ENCODE results near the gene BICC1. TPM values are rescaled to one million over a fixed set of nuclear protein-coding genes. Genes with fewer than 3 reads are reported as not detected.

BICC1 gene
- total RNA-seq, 1 donor from 2014 or later: 41.0 TPM

DNA sequence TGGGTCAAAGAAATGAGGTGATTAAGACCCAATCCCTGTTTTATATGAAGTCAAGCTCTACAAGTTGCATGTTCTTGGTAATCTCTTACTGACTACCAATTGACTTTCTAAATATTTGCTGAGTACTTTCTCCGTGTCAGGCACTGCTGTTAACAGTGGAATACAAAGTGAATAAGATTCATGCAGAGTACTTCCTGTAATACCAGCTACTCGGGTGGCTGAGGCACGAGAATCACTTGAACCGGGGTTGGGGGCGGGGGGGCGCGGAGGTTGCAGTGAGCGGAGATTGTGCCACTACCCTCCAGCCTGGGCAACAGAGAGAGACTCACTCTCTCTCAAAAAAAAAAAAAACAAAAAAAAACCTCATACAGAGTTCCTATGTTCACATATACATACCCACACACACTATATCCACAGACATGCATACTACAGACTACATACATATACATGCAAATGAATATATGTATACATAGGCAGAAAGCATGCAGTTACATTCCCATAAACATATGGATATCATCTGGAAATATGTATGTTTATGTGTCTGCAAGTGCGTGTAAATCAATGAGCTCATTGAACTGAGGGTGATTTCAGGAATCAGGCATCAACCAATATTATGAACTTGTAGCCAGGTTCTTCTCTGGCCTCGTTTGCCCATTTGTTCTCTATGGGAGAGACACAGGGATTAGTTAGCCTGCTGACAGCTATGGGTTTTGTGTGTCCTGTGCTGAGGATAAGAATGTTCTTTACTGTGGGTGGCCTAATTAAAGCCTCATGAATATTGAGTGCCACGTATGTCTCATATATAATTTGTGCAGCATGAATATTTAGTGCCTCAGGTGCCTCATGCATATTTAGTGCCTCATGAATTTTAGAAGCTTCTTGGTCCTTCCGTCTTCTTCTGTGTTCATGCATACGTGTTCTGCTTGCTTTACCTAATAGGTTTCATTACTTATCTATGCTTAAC lies 73.9 kb downstream of the BICC1 start:
- TF ChIP-seq, protein P1, sequence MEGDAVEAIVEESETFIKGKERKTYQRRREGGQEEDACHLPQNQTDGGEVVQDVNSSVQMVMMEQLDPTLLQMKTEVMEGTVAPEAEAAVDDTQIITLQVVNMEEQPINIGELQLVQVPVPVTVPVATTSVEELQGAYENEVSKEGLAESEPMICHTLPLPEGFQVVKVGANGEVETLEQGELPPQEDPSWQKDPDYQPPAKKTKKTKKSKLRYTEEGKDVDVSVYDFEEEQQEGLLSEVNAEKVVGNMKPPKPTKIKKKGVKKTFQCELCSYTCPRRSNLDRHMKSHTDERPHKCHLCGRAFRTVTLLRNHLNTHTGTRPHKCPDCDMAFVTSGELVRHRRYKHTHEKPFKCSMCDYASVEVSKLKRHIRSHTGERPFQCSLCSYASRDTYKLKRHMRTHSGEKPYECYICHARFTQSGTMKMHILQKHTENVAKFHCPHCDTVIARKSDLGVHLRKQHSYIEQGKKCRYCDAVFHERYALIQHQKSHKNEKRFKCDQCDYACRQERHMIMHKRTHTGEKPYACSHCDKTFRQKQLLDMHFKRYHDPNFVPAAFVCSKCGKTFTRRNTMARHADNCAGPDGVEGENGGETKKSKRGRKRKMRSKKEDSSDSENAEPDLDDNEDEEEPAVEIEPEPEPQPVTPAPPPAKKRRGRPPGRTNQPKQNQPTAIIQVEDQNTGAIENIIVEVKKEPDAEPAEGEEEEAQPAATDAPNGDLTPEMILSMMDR (IDR thresholded peaks at IDR 0.05): no peak

DNA sequence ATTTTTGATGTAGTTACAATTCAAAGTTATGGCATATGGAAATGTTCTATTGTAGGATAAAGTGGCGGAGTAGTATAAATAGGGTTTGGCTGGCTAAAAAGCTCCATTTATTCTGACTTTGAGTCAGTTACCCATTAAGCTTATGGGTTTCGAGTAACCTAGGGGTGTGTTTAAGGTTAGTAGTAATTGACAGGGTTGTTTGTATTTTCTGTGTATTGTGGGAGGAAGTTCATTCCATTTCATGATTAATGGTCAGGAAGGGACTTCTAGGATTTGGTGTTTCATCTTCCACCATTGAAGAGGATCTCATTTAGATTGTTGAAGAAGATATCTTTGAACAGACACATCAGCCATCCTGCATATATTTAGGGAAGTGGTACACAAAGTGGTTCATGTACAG lies 75.0 kb downstream of the BICC1 start:
- H3K36me3 Mint-ChIP-seq (ENCODE audit: unreplicated experiment): peaks cover 14% of the 10 kb centered on the region

More for the DNA sequence above, 73.9 kb downstream of the BICC1 start:
- Mint-ChIP-seq H3K36me3 (ENCODE audit: unreplicated experiment) (peaks cover 15% of the 10 kb centered on the region), H3K9me3 (ENCODE audit: unreplicated experiment) (peaks cover 11% of the 10 kb centered on the region), H3K4me1 (ENCODE audit: unreplicated experiment) (peaks cover 45% of the 10 kb centered on the region), H3K27me3 (ENCODE audit: unreplicated experiment) (no peaks in the 10 kb centered on the region), H3K4me3 (ENCODE audit: unreplicated experiment) (no peak overlapping the region), H3K27ac (ENCODE audit: unreplicated experiment) (no peak overlapping the region)
- DNase-seq (ENCODE audit: extremely low spot score, unreplicated experiment): no peak

DNA sequence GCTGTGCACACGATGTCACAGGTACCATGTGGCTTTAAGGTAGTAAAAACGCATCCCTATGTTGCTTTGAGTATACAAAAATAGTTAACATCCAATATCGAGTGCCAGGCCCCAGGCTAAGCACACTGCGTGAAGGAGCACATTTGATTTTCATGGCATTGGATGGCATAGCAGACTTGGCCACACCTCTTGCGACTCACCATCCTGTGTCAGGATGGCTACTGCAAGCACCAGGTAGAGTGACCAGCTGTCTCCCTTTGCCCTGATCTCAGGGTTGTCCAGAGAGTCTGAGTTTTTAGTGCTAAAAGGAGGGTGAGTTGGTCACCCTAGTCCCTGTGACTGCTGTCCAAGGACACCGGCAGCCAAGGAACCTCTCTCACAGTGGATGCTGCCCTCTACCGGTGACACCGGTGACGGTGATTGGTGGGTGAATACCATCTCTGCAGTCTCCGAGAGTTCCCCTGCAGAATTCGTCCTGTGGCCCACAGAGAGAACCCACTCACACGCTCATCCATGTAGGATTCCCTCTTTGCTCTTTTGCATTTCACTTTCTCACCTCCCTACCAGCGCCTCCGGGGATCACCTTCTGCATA lies 76.1 kb downstream of the BICC1 start:
- Mint-ChIP-seq H3K27me3 (ENCODE audit: unreplicated experiment) (no peaks in the 10 kb centered on the region), H3K36me3 (ENCODE audit: unreplicated experiment) (peaks cover 11% of the 10 kb centered on the region), H3K9me3 (ENCODE audit: unreplicated experiment) (no peaks in the 10 kb centered on the region), H3K27ac (ENCODE audit: unreplicated experiment) (peak overlapping the region; percentile 14), H3K4me1 (ENCODE audit: unreplicated experiment) (peaks cover 50% of the 10 kb centered on the region), H3K4me3 (ENCODE audit: unreplicated experiment) (no peak overlapping the region)
- no peak for DNase-seq (ENCODE audit: extremely low spot score, unreplicated experiment)
- TF ChIP-seq, protein P1 (IDR thresholded peaks at IDR 0.05): no peak

More for the DNA sequence above, 75.0 kb downstream of the BICC1 start:
- DNase-seq (ENCODE audit: extremely low spot score, unreplicated experiment): no peak
- Mint-ChIP-seq H3K4me3 (ENCODE audit: unreplicated experiment) (no peak overlapping the region), H3K4me1 (ENCODE audit: unreplicated experiment) (peaks cover 48% of the 10 kb centered on the region), H3K27me3 (ENCODE audit: unreplicated experiment) (no peaks in the 10 kb centered on the region), H3K27ac (ENCODE audit: unreplicated experiment) (no peak overlapping the region), H3K9me3 (ENCODE audit: unreplicated experiment) (peaks cover 7% of the 10 kb centered on the region)
- TF ChIP-seq, protein P1 (IDR thresholded peaks at IDR 0.05): no peak

DNA sequence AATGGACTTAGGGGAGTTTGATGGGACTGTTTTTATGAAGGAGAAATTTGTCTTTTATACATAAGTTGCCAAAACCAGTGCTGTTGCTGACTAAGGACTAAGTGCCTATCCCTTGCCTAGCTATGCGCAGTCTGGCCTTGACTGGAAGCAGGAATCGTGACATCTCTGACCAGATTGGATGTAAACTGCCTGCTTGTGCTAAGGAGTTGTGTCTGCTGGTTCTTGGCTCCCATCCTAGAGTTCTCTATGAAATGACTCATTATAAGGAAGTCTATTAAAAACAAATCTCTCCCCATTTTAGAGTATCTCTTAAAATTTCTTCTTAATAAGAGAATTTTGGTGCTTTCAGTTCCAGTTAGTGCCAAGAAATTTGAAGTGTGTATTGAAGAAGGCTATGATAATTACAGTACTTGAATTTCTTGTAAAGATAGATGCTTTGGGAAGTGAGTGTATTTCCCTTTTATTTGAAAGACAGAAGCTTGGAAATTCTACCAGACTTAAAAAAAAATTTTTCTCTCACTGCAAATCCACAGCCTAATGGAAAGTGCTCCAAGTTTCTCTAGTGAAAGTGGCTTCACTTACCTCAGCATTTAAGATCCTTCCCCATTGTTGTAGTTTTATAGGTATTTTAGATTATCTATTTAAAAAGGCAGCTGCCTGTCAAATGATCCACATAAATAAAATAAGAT lies 77.6 kb downstream of the BICC1 start:
- TF ChIP-seq, protein P1 (IDR thresholded peaks at IDR 0.05): no peak
- Mint-ChIP-seq H3K9me3 (ENCODE audit: unreplicated experiment) (peaks cover 4% of the 10 kb centered on the region), H3K36me3 (ENCODE audit: unreplicated experiment) (peaks cover 9% of the 10 kb centered on the region), H3K4me3 (ENCODE audit: unreplicated experiment) (no peak overlapping the region), H3K27ac (ENCODE audit: unreplicated experiment) (peak overlapping the region; percentile 85), H3K27me3 (ENCODE audit: unreplicated experiment) (no peaks in the 10 kb centered on the region), H3K4me1 (ENCODE audit: unreplicated experiment) (peaks cover 50% of the 10 kb centered on the region)
- no peak for DNase-seq (ENCODE audit: extremely low spot score, unreplicated experiment)

Data from osteocyte (in vitro differentiated cells).